B cell (primary cell): Measurements from ENCODE around the gene FURIN.

ENCODE experiments used
- EZH2 ChIP-seq: IDR thresholded peaks from 2 replicates; pipeline ENCODE4 v1.6.1; 2012; ENCODE audit warnings: borderline replicate concordance, low read depth, mild to moderate bottlenecking, moderate library complexity, low read length; ENCODE audit not compliant: insufficient read depth, poor library complexity, severe bottlenecking
- TF ChIP-seq, protein P1 (sequence below): fragments of 200-600 bp; IDR thresholded peaks from one replicate; pipeline ENCODE4 v1.8.0; 2022; ENCODE audit warnings: antibody characterized with exemption, mild to moderate bottlenecking

DNA sequence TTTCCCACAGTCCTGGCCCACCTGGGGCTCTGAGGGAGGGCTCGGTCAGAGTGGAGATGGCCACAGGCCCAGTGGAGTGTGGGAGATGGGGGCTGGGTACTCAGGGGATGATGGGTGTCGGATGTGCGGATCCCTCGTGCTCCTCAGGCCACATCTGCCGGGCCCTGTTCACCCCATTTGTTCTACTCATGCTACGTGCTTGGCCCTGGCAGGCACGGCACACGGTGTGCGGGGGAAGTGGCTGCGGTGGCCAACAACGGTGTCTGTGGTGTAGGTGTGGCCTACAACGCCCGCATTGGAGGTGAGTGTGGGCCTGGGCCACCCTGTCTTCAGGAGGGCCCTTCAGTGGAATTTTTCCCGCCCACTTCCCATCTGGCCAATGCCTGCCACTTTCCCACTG is 8.9 kb downstream of the FURIN start:
- TF ChIP-seq, protein P1, sequence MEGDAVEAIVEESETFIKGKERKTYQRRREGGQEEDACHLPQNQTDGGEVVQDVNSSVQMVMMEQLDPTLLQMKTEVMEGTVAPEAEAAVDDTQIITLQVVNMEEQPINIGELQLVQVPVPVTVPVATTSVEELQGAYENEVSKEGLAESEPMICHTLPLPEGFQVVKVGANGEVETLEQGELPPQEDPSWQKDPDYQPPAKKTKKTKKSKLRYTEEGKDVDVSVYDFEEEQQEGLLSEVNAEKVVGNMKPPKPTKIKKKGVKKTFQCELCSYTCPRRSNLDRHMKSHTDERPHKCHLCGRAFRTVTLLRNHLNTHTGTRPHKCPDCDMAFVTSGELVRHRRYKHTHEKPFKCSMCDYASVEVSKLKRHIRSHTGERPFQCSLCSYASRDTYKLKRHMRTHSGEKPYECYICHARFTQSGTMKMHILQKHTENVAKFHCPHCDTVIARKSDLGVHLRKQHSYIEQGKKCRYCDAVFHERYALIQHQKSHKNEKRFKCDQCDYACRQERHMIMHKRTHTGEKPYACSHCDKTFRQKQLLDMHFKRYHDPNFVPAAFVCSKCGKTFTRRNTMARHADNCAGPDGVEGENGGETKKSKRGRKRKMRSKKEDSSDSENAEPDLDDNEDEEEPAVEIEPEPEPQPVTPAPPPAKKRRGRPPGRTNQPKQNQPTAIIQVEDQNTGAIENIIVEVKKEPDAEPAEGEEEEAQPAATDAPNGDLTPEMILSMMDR, result no peak
- TF ChIP-seq EZH2, result no peak
